SK-N-SH (cell line): ENCODE results near the gene ZNF837. TPM values are rescaled to one million over a fixed set of nuclear protein-coding genes. Genes with fewer than 3 reads are reported as not detected.

Experiments
- CTCF ChIA-PET: fragments of 300-600, 350-600 bp; formaldehyde crosslinking; extraction: SDS; loops from one replicate; lab custom pipeline; 2021; lab: Yijun Ruan, JAX
- POLR2A ChIA-PET: fragments of 350-600 bp; sonication (Branson Sonifier 250); formaldehyde crosslinking; extraction: SDS; loops from one replicate; lab custom pipeline; 2020; ENCODE audit warnings: antibody characterized with exemption, inconsistent platforms; lab: Yijun Ruan, JAX
- DNase-seq: peaks from one replicate; pipeline ENCODE4 v3.0.0; 2012
- H2AFZ ChIP-seq: fragments of 200-600 bp; sonication (generic); 2 replicates; pipeline ENCODE4 v1.8.1; 2016; ENCODE audit warnings: antibody characterized with exemption, mild to moderate bottlenecking, low read depth
- H3F3A ChIP-seq: fragments of 200-600 bp; sonication (generic); replicated peaks from 2 replicates; pipeline ENCODE3; 2016; ENCODE audit warnings: antibody characterized with exemption, mild to moderate bottlenecking; ENCODE audit not compliant: insufficient read depth
- H3K27ac ChIP-seq, 2 experiments: fragments of 200-500 bp in 1 of 2; fragments of 200-600 bp in 1 of 2; sonication (Bioruptor generic) in 1 of 2; sonication (generic), shearing (Covaris generic) in 1 of 2; 2 replicates each; pipeline versions ENCODE4 v1.5.1 to v1.6.1; 2014 to 2016; ENCODE audit warnings: low read depth in 2 of 2, inconsistent platforms in 1 of 2, low read length in 1 of 2, mild to moderate bottlenecking in 1 of 2, mixed read lengths in 1 of 2
- H3K27me3 ChIP-seq: fragments of 200-600 bp; sonication (generic), shearing (Covaris generic); 2 replicates; pipeline ENCODE4 v1.6.1; 2016; ENCODE audit warnings: mixed run types; ENCODE audit not compliant: insufficient read depth
- H3K36me3 ChIP-seq, 2 experiments: fragments of 200-500 bp in 1 of 2; fragments of 200-600 bp in 1 of 2; sonication (Bioruptor generic) in 1 of 2; sonication (generic) in 1 of 2; replicated peaks in 1 of 2; 2 replicates each; pipeline versions ENCODE3 to v1.5.1; 2014 to 2016; ENCODE audit warnings: low read length in 1 of 2, mild to moderate bottlenecking in 1 of 2; ENCODE audit not compliant: insufficient read depth in 2 of 2, control insufficient read depth in 1 of 2
- H3K4me1 ChIP-seq, 2 experiments: fragments of 200-500 bp in 1 of 2; fragments of 200-600 bp in 1 of 2; sonication (Bioruptor generic) in 1 of 2; sonication (generic), shearing (Covaris generic) in 1 of 2; 2 replicates each; pipeline versions ENCODE4 v1.5.1 to v1.6.1; 2014 to 2016; ENCODE audit warnings: low read depth in 1 of 2, low read length in 1 of 2, mixed run types in 1 of 2; ENCODE audit not compliant: insufficient read depth in 2 of 2, control insufficient read depth in 1 of 2
- H3K4me2 ChIP-seq: fragments of 200-600 bp; sonication (generic), shearing (Covaris generic); 2 replicates; pipeline ENCODE4 v1.6.1; 2017; ENCODE audit warnings: mixed run types
- H3K4me3 ChIP-seq, 2 experiments: fragments of 200-500 bp in 1 of 2; fragments of 200-600 bp in 1 of 2; sonication (Bioruptor generic) in 1 of 2; sonication (generic), shearing (Covaris generic) in 1 of 2; 2 replicates each; pipeline versions ENCODE4 v1.5.1 to v1.8.1; 2014 to 2016; ENCODE audit warnings: low read depth in 2 of 2, inconsistent platforms in 1 of 2, low read length in 1 of 2, mild to moderate bottlenecking in 1 of 2, mixed read lengths in 1 of 2, moderate library complexity in 1 of 2
- H3K79me2 ChIP-seq: fragments of 200-600 bp; sonication (generic); 2 replicates; pipeline ENCODE4 v1.8.1; 2017; ENCODE audit warnings: mild to moderate bottlenecking; ENCODE audit not compliant: insufficient read depth
- H3K9ac ChIP-seq: fragments of 200-600 bp; sonication (generic); 2 replicates; pipeline ENCODE4 v1.6.1; 2017; ENCODE audit warnings: mixed run types
- H3K9me2 ChIP-seq: fragments of 200-600 bp; sonication (generic); 2 replicates; pipeline ENCODE4 v1.6.1; 2017; ENCODE audit warnings: mixed run types
- H3K9me3 ChIP-seq: fragments of 200-600 bp; sonication (generic); 2 replicates; pipeline ENCODE4 v1.6.1; 2017; ENCODE audit warnings: mixed run types, mild to moderate bottlenecking, moderate library complexity
- H4K20me1 ChIP-seq: fragments of 200-600 bp; sonication (generic); 2 replicates; pipeline ENCODE4 v1.6.1; 2017; ENCODE audit warnings: mild to moderate bottlenecking, mixed run types; ENCODE audit not compliant: insufficient read depth
- CTCF ChIP-seq: fragments of 200-600 bp; sonication (generic); IDR thresholded peaks from 2 replicates; pipeline ENCODE4 v1.6.1; 2017; ENCODE audit warnings: antibody characterized with exemption, mild to moderate bottlenecking, moderate library complexity
- EZH2phosphoT487 ChIP-seq: fragments of 200-600 bp; sonication (generic); IDR thresholded peaks from 2 replicates; pipeline ENCODE4 v1.6.1; 2017; ENCODE audit warnings: low read depth, mixed run types, mild to moderate bottlenecking, antibody characterized with exemption, moderate library complexity, borderline replicate concordance
- FOSL2 ChIP-seq: IDR thresholded peaks from 2 replicates; pipeline ENCODE4 v1.4.0; 2012; ENCODE audit warnings: low read depth, mild to moderate bottlenecking, moderate library complexity, borderline replicate concordance
- MAX ChIP-seq: IDR thresholded peaks from 2 replicates; pipeline ENCODE4 v1.4.0; 2012; ENCODE audit warnings: low read depth
- MEF2A ChIP-seq: IDR thresholded peaks from 2 replicates; pipeline ENCODE4 v1.4.0; 2012; ENCODE audit warnings: low read depth, borderline replicate concordance
- PBX3 ChIP-seq: IDR thresholded peaks from 2 replicates; pipeline ENCODE4; 2012
- POLR2AphosphoS5 ChIP-seq: IDR thresholded peaks from 2 replicates; pipeline ENCODE4 v1.6.1; 2012; ENCODE audit warnings: low read depth, low read length
- RAD21 ChIP-seq: IDR thresholded peaks from 2 replicates; pipeline ENCODE4 v1.6.1; 2012; ENCODE audit warnings: mild to moderate bottlenecking, low read length
- RCOR1 ChIP-seq: fragments of 150-350 bp; IDR thresholded peaks from 2 replicates; pipeline ENCODE4 v1.6.1; 2017; ENCODE audit warnings: antibody characterized with exemption, low read length
- REST ChIP-seq: IDR thresholded peaks from 2 replicates; pipeline ENCODE4 v1.6.1; 2012; ENCODE audit warnings: mild to moderate bottlenecking, low read depth, low read length, moderate library complexity
- RFX5 ChIP-seq: IDR thresholded peaks from 2 replicates; pipeline ENCODE4 v1.6.1; 2012; ENCODE audit warnings: mild to moderate bottlenecking, improper control_type of control experiment, low read length
- RXRA ChIP-seq: IDR thresholded peaks from 2 replicates; pipeline ENCODE4 v1.4.0; 2012; ENCODE audit warnings: low read depth, mild to moderate bottlenecking, borderline replicate concordance
- SIN3A ChIP-seq: IDR thresholded peaks from 2 replicates; pipeline ENCODE4 v1.6.1; 2012; ENCODE audit warnings: low read depth, mild to moderate bottlenecking, low read length, moderate library complexity, borderline replicate concordance
- TCF12 ChIP-seq: IDR thresholded peaks from 2 replicates; pipeline ENCODE4 v1.4.0; 2012
- TEAD4 ChIP-seq: IDR thresholded peaks from 2 replicates; pipeline ENCODE4 v1.4.0; 2012; ENCODE audit warnings: mild to moderate bottlenecking, borderline replicate concordance; ENCODE audit not compliant: insufficient read depth
- USF2 ChIP-seq: fragments of 150-350 bp; IDR thresholded peaks from 2 replicates; pipeline ENCODE4 v1.6.1; 2017; ENCODE audit warnings: antibody characterized with exemption, low read length, low read depth, borderline replicate concordance
- YY1 ChIP-seq: IDR thresholded peaks from 2 replicates; pipeline ENCODE4 v1.4.0; 2012; ENCODE audit warnings: low read depth, mild to moderate bottlenecking
- ZBTB33 ChIP-seq: IDR thresholded peaks from 2 replicates; pipeline ENCODE4 v1.4.0; 2012; ENCODE audit warnings: low read depth, borderline replicate concordance
- WGBS: methylation state at CpG from one replicate; pipeline ENCODE4 v1.1.6; 2017; ENCODE audit warnings: low lambda C conversion rate; 5-methylcytosine and 5-hydroxymethylcytosine counted together
- polyA plus RNA-seq, 3 experiments: library from polyadenylated mRNA; depleted of rRNA; stranded (reverse); fragments of >200 nt; gene quantifications; 2 replicates each; pipeline ENCODE4 v1.2.3, GENCODE V29; 2012

The ZNF837 gene
- polyA plus RNA-seq, 1 of the 3 experiments (the other 2 are of a cell fraction): 1.6 TPM

GRCh38 chr19:58398087-58398486 is 17.3 kb upstream of the ZNF837 start:
- Histone ChIP-seq H4K20me1 (no peaks in the 10 kb centered on the region; the same call in none of the 2 replicates), H2AFZ (no peak overlapping the region), H3K9ac (no peak overlapping the region), H3K4me2 (no peak overlapping the region), H3K9me3 (no peaks in the 10 kb centered on the region), H3F3A (peaks cover 39% of the 10 kb centered on the region), H3K79me2 (peaks cover 17% of the 10 kb centered on the region), H3K27ac (no peak overlapping the region), H3K36me3 (peaks cover 14 to 23% of the 10 kb centered on the region in 2 experiments), H3K9me2 (no peaks in the 10 kb centered on the region), H3K4me3 (no peak overlapping the region), H3K4me1 (peaks cover 6 to 20% of the 10 kb centered on the region in 2 experiments; a peak in 2 of 4 replicates), H3K27me3 (no peaks in the 10 kb centered on the region)
- TF ChIP-seq RXRA (no peak), YY1 (no peak), REST (no peak), MEF2A (no peak), ZBTB33 (no peak), EZH2phosphoT487 (no peak), FOSL2 (no peak), POLR2AphosphoS5 (no peak), USF2 (no peak), RAD21 (no peak), TEAD4 (no peak), RFX5 (no peak), CTCF (no peak), TCF12 (no peak), RCOR1 (no peak), PBX3 (no peak), SIN3A (no peak), MAX (no peak)
- DNase-seq: no peak
- WGBS: 72% methylated on average over 4 of the region's 4 CpGs
- POLR2A ChIA-PET: interaction anchor here (2.0 kb wide), 1 partner anchor 10 kb away, joined by 5 read pairs; no protein-coding TSS in a partner anchor
- CTCF ChIA-PET: no interaction called here
